ENCODE measurements around the gene PHLDA2. TPM values are rescaled to one million over a fixed set of nuclear protein-coding genes. Genes with fewer than 3 reads are reported as not detected.

Gene PHLDA2
- total RNA-seq, 1 experiment from 2014 or later: 195 TPM

DNA sequence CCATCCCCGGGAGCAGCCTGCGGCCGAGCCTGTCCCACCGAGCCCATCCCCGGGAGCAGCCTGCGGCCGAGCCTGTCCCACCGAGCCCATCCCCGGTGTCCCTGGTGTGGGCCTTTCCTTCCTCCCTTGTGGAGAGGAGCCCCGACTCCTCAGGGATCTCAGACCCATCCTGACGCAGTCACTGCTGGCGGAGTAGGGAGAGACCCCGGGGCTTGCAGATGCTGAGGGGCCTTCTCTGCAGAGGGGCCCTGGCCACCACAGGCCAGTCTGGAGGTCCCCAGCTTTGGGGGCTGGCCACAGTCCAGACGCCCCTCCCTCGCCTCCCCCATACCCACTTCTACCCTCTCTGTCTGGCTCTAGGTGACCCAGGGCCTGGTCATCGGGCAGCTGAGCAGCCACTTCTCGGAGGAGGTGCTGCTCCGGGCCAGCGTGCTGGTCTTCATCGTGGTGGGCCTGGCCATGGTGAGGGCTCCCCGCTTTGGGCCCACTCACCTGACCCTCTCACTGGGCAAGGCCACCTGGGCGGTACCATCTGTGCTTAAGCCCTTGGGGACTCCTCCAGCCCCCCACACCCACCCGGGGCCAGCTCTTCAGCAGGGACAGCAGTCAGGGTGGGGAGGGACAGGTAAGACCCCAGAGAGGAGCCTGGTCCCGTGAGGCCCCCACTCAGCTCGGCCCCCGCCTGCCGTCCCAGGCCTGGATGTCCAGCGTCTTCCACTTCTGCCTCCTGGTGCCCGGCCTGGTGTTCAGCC, 7.3 kb downstream of the PHLDA2 start:
- in situ Hi-C loops (cut with HindIII; ENCODE audit: low pct_unique_long_range_greater_than_20kb, low sequenced_read_pairs) (no loop called here), intact Hi-C loops (cut with micrococcal nuclease; ENCODE audit: unreplicated experiment) (no loop called here)
- peaks cover 27% of the 10 kb centered on the region for H3K4me1 ChIP-seq (ENCODE audit: control insufficient read depth, insufficient read depth, low read length)
- POLR2A ChIA-PET: interaction anchor here (0.6 kb wide), 1 partner anchor 20 kb away, joined by 3 read pairs; a partner anchor contains a TSS
- no peak overlapping the region for H3K4me3 ChIP-seq (ENCODE audit: low read depth in 2 of 2, low read length in 2 of 2)
- H3K27ac ChIP-seq (ENCODE audit: low read length): no peak overlapping the region
- TF ChIP-seq REST (IDR thresholded peaks at IDR 0.05; ENCODE audit: insufficient read depth in 1 of 2, low read depth in 2 of 2, low read length in 1 of 2) (no peak), TCF7L2 (IDR thresholded peaks at IDR 0.05; ENCODE audit: low read depth, low read length) (no peak), SIN3A (IDR thresholded peaks at IDR 0.05; ENCODE audit: borderline replicate concordance, insufficient read depth, low read depth, low read length) (no peak), POLR2AphosphoS5 (IDR thresholded peaks at IDR 0.05; ENCODE audit: low read depth, low read length) (no peak), CTCF (IDR thresholded peaks at IDR 0.05) (no peak)
- DNase-seq (ENCODE audit: low read depth, low spot score) (no peak), ATAC-seq (no peak)
- no peaks in the 10 kb centered on the region for H3K27me3 ChIP-seq (ENCODE audit: control insufficient read depth, insufficient read depth, low read length)
- no peaks in the 10 kb centered on the region for H3K9me3 ChIP-seq (ENCODE audit: control insufficient read depth, insufficient read depth, low read depth, low read length)
- no TSS peak for BruUV-seq (replicated peaks)
- CTCF ChIA-PET: no interaction called here
- H3K36me3 ChIP-seq (ENCODE audit: control insufficient read depth, insufficient read depth, low read length): no peaks in the 10 kb centered on the region

GRCh38 chr11:2921261-2921660, 8.0 kb downstream of the PHLDA2 start:
- in situ Hi-C loops (cut with HindIII; ENCODE audit: low pct_unique_long_range_greater_than_20kb, low sequenced_read_pairs): no loop called here
- POLR2A ChIA-PET: interaction anchor here (0.7 kb wide), 1 partner anchor 48 kb away, joined by 3 read pairs; no protein-coding TSS in a partner anchor
- no peaks in the 10 kb centered on the region for H3K9me3 ChIP-seq (ENCODE audit: control insufficient read depth, insufficient read depth, low read depth, low read length)
- intact Hi-C loops (cut with micrococcal nuclease; ENCODE audit: unreplicated experiment): no loop called here
- peaks cover 21% of the 10 kb centered on the region for H3K4me1 ChIP-seq (ENCODE audit: control insufficient read depth, insufficient read depth, low read length)
- CTCF ChIA-PET: interaction anchor here (0.6 kb wide), 1 partner anchor 191 kb away, joined by 6 read pairs; no protein-coding TSS in a partner anchor
- no peak overlapping the region for H3K27ac ChIP-seq (ENCODE audit: low read length)
- ATAC-seq (no peak), DNase-seq (ENCODE audit: low read depth, low spot score) (no peak)
- H3K36me3 ChIP-seq (ENCODE audit: control insufficient read depth, insufficient read depth, low read length): no peaks in the 10 kb centered on the region
- TF ChIP-seq CTCF (IDR thresholded peaks at IDR 0.05) (no peak), POLR2AphosphoS5 (IDR thresholded peaks at IDR 0.05; ENCODE audit: low read depth, low read length) (no peak), REST (IDR thresholded peaks at IDR 0.05; ENCODE audit: insufficient read depth in 1 of 2, low read depth in 2 of 2, low read length in 1 of 2) (no peak), TCF7L2 (IDR thresholded peaks at IDR 0.05; ENCODE audit: low read depth, low read length) (no peak), SIN3A (IDR thresholded peaks at IDR 0.05; ENCODE audit: borderline replicate concordance, insufficient read depth, low read depth, low read length) (no peak)
- no TSS peak for BruUV-seq (replicated peaks)
- no peaks in the 10 kb centered on the region for H3K27me3 ChIP-seq (ENCODE audit: control insufficient read depth, insufficient read depth, low read length)
- no peak overlapping the region for H3K4me3 ChIP-seq (ENCODE audit: low read depth in 2 of 2, low read length in 2 of 2)

Measured in Panc1 (cell line).